HepG2 (cell line): Measurements from ENCODE around the gene SLC23A2.

Source experiments
- HHEX ChIP-seq: IDR thresholded peaks from 2 replicates; pipeline ENCODE4 v1.6.1; 2016; ENCODE audit warnings: control low read depth
- PCBP1 ChIP-seq: fragments of 200-400 bp; formaldehyde crosslinking; IDR thresholded peaks from 2 replicates; pipeline ENCODE4 v1.6.1; 2017; ENCODE audit warnings: mild to moderate bottlenecking, low read depth, low read length, borderline replicate concordance

DNA sequence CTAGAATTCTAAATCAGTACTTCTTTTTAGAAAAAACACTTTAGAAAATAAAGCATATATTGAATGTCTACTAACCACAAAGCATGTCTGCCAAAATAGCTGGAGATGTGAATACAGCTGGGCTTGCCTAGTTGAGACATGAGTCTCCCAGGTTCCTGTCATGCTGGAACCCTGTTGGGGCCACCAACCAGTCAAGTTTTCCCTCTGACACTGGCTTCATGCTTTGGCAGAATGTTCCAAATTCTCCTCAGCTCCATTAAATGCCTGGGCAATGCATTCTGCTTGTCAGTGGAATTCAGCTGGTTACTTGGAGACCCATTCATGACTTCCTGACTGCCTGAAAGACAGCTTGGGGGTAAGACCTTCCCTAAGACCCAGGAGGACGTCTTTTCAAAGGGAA, 192.4 kb downstream of the SLC23A2 start:
- TF ChIP-seq HHEX (CRISPR knock-in tag): no peak
- TF ChIP-seq PCBP1: no peak
